NCI-H2196 treated with DMSO at 0.1 percent for 48 hours (cell line): Measurements from ENCODE around the gene TRPM3.

Experiments
- DNase-seq: peaks from one replicate; lab custom pipeline; 2025; ENCODE audit not compliant: unreplicated experiment; lab: John Stamatoyannopoulos, UW

TRPM3 gene

DNA sequence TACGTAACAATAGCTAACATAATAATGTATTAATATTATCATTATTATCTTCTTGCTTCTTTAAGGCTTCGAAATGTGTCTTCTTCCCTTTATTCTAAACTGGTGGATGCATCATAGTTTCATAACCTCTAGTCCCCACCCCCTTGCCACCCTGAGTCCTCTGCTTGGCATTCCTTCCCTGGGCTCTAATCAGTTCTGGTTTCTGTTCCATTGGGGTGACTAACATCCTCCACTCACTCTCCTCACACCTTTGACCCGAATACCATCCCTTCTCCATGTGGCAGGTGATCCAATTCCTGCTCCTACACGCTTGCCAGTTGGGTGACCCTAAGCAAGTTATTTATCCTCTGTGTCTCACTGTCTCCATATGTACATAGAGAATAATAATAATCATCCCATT is 286.1 kb downstream of the TRPM3 start:
- DNase-seq, result no peak

GRCh38 chr9:70832492-70832891 is 288.9 kb downstream of the TRPM3 start:
- no peak for DNase-seq

DNA sequence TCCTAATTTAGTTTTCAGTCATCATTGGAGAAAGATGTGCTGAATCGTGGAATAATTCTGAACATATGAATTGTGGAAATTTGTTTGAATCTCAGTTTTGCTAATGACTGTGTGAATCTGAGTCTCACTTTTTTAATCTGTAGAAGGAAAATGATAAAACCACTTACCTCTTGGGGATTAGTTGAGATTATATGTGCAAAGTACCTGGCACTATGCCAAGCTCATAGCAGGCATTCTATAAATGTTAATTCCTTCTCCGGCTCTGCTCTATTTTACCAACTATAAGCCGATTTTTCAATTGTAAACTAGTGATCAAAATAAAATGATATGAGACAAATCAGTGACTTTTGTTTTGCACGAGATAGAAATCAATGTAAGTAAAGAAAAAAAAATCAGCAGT is 290.8 kb downstream of the TRPM3 start:
- DNase-seq, result no peak

DNA sequence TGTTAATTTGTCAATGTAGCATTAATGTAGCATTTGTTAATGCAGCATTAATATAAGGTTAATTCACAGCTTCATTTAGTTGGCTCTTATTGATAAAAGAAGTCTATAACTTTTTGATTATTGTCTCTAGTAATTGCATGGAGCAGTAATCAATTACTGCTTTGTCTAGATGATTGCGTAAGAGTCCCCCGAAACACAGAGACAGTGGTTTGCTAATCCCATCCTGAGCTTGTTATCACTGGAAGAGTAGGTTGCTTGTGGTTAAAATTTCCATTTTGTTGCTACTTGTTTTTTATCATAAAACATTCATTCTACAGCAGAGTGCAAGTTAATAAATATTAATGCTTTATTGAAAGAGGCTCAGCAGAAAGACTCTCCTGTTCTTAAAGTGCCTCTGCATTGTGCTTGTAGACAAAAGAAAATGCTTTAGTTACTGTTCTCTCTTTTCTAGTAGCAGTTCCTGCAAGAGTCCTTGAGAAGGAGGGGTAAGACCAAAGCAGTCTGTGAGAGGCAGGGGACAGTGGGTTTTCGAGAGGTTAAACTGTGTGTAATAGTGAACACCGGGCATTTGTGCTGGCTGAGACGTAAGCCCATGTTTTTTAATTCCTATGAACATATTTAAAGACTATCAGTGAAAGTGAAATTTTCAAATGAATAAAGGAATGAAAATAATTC is 291.7 kb downstream of the TRPM3 start:
- no peak for DNase-seq

- DNase-seq, result no peak
Measured at GRCh38 chr9:70826562-70826961, 294.9 kb downstream of the TRPM3 start.

- no peak for DNase-seq
Measured at GRCh38 chr9:70823284-70823683, 298.1 kb downstream of the TRPM3 start.

- no peak for DNase-seq
Measured at GRCh38 chr9:70817311-70817710, 304.1 kb downstream of the TRPM3 start.

- DNase-seq, result no peak
Measured at GRCh38 chr9:70816891-70817290, 304.5 kb downstream of the TRPM3 start.

DNA sequence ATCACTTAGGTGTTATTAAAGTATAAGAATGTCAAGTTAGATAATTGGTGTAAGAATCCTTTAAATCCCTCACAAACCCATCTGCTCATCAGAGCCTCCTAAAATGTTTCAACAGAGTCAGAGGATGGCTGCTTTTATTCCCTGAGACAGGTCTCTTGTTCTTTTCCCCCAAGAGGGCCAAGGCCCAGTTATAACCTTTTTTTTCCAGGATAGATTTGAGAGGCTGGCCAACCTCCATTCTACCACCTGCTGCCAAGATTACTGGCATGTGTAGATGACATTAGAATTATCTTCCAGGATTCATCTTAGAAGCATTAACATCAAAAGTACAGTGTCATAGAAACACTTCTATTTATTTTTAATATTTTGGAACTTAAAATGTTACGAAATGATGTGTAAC is 305.1 kb downstream of the TRPM3 start:
- DNase-seq, result no peak

DNA sequence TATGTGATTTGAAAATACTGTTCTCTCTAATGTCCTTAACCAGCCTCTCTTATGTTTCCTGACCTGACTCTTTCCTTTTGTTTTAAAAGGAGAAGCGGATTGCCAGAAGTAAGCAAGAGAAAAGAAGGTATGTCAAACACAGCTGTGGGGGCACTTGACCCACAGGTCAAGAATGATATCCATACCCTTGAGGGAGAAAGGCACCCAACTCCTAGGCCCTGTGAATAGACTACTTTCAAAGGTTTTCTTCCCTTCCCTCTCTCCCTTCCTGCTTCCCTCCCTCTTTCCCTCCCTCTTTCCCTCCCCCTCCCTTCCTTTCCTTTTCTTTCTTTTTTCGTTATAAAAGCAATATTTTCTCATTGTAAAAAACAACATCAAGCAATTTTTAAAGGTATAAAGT is 306.8 kb downstream of the TRPM3 start:
- DNase-seq, result no peak

DNA sequence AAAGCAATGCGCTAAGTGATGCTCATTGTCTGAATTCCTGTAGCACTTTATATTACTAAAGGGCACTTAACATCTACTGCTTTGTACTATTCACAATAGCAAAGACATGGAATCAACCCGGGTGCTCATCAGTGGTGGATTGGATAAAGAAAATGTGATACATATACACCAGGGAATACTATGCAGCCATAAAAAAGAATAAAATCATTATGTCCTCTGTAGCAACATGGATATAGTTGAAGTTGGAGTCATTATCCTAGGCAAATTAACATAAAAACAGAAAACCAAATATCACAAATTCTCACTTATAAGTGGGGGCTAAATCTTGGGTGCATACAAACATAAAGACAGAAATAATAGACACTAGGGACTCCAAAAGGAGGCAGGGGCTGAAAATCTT is 308.3 kb downstream of the TRPM3 start:
- DNase-seq, result no peak

DNA sequence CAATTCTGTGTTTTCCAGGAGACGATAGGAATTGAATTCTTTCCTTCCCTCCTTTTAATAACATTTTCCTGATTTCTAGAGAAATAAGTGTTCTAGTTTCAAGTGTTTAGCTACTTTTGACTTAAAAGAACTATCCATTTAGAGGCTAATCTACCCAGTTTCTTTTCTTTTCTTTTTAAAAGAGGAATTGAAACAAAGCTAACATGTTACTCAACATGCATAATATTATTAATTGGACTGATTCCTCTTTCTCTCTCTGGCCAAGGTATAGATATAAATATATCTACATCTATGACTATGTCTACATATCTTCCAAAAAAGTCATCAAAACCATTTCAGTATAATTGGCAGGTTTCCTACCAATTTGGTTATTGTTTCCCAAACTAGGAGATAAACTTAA is 309.8 kb downstream of the TRPM3 start:
- no peak for DNase-seq

DNA sequence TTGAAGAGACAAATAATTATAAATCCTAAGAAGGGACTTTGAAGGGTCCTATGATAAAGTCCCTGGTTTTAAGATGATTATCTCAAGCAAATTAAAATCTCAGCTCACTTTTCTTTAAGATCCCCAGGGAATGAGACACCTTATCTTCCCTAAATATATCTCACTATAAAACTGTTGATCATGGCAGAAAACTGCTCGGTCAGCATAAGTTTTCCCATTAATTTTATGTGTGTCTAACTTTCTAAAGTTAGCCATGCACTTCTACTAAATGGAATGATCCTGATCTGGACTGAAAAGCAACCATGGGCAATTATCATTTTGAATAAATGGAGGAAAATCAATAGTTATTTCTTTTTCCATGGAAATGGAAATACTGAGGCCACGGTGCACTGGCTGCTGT is 314.5 kb downstream of the TRPM3 start:
- DNase-seq, result no peak

DNA sequence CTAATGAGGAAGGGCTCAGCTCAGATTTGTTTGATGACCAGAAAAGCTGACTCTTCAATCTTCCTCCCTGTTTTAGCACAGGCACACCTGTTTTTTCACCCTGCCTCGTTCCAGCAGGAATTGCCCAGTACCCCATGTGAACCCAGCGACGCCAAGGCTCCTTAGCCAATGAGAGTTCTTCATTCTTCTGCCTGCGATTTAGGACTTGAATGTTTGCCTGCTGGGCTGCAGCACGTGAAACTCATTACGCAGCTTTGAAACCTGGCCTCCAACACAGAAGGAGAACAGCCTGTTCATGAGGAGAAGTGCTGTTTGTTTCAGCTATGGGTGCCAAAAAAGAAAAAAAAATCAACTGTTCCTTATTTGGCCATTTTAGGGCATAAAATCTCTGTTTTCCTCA is 315.5 kb downstream of the TRPM3 start:
- DNase-seq, result no peak

- DNase-seq, result no peak
Measured at GRCh38 chr9:70802758-70803436, 318.5 kb downstream of the TRPM3 start.

DNA sequence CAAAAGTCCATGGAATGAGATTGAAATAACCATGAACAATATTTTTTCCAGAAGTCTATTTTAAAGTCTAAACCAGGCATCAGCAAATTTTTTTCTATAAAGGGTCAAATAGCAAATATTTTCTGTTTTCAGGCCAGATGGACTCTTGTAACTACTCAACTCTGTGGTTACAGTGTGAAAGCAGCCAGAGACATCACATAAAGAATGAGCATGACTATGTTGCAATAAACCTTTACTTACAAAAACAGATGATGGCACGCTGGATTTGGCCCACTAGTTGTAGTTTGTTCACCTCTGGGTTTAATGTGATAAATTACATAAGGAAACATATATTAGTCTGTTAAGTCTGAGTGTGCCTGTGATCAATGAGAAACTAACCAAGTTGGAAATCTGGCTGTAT is 319.2 kb downstream of the TRPM3 start:
- DNase-seq, result no peak

DNA sequence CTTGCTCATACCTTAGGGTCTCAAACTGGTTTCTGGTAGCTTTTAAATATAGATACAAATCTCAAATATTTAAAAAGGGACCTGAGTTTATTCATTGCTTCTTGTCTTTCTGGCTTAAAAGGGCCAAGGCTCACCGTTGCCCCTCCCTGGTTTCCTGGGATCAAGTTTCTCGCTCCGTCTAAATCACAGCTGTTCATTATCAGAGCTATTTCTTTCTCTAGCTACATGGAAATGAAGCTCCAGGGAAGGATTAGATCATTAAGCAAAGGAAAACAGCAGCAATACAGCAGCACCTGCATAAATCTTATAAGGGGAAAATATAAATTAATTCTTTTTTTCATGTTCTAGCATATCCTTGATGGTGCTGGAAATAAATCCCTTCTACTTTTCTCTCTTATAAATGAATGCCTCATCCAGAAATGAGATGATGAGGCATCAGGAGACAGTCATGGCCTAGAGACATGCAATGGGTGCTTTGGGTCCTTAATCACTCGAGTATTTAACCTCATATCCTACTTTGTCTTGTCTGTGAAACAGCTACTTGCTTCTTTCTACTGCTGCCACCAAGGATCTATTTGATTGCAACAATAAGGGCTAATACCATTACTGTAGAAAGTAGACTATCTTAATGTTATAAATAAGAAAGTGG is 320.1 kb downstream of the TRPM3 start:
- DNase-seq, result peak; percentile 42

- no peak for DNase-seq
Measured at GRCh38 chr9:70798018-70798417, 323.4 kb downstream of the TRPM3 start.

DNA sequence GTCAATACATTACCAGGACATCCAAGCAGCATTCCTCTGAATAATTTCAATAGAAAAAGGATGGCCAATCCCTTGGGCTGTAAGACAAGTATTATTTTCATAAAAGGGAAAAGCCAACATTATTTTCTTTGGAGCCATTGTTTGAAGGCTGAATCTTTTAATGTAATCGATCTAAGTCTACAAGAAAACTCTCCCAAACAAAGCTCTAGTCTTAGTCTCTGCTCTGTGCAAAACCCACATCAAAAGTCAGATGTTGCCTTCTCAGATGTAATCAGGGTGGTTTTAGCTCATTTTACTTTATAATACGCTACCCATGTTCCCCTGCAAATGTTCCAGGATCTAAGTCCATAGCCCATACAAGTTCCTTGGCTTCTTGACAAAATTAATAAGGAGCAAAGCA is 325.6 kb downstream of the TRPM3 start:
- DNase-seq, result no peak

DNA sequence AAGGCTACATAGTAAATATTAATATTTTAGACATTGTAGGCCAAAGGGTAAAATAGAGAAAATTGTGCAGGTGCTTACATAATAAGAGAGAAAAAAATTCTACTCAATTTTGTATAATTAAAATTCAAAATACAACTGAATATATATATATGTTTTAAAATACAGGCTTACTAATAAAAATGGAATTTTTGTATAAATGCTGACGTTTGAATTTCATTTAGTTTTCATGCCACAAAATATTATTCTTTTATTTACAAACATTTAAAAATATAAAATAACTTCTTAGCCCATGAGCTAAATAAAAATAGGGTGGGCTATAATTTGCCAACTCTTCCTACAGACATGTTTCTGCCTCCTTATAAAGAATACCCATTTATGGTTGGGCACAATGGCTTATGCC is 328.6 kb downstream of the TRPM3 start:
- no peak for DNase-seq

GRCh38 chr9:70791936-70792335 is 329.5 kb downstream of the TRPM3 start:
- DNase-seq, result no peak

GRCh38 chr9:70789086-70789485 is 332.3 kb downstream of the TRPM3 start:
- DNase-seq, result no peak

GRCh38 chr9:70784456-70784855 is 337.0 kb downstream of the TRPM3 start:
- no peak for DNase-seq
